Sigmoid colon (tissue), 7 donors: ENCODE measurements around the gene PAK5. TPM values are rescaled to one million over a fixed set of nuclear protein-coding genes. Genes with fewer than 3 reads are reported as not detected.

Source experiments
- DNase-seq: peaks from one replicate; pipeline ENCODE4 v3.0.0-alpha.2; 2019
- H3K27ac ChIP-seq, 4 donors: fragments of 200-600 bp; sonication (generic); one replicate each; pipeline ENCODE4 v1.5.1; 2016 to 2019; ENCODE audit warnings: mild to moderate bottlenecking in 1 of 4
- H3K27me3 ChIP-seq, 3 donors: fragments of 200-600 bp; sonication (generic); one replicate each; pipeline ENCODE4 v1.5.1; 2019; ENCODE audit warnings: mild to moderate bottlenecking in 1 of 3
- H3K36me3 ChIP-seq, 4 donors: fragments of 200-600 bp; sonication (generic); one replicate each; pipeline ENCODE4 v1.5.1; 2016 to 2019
- H3K4me1 ChIP-seq, 4 donors: fragments of 200-600 bp; sonication (generic); one replicate each; pipeline ENCODE4 v1.5.1; 2017 to 2019
- H3K4me3 ChIP-seq, 4 donors: fragments of 200-600 bp; sonication (generic); one replicate each; pipeline ENCODE4 v1.5.1; 2017 to 2019; ENCODE audit warnings: mild to moderate bottlenecking in 2 of 4, moderate library complexity in 1 of 4
- H3K9me3 ChIP-seq, 4 donors: fragments of 200-600 bp in 3 of 4; sonication (generic) in 3 of 4; one replicate each; pipeline versions ENCODE4 v1.5.1 to v1.6.1; 2013 to 2019
- CTCF ChIP-seq, 4 experiments: fragments of 450-650 bp in 3 of 4; fragments of 200-600 bp in 1 of 4; IDR thresholded peaks; one replicate each; pipeline ENCODE4 v1.5.1; 2016 to 2019; ENCODE audit warnings: antibody characterized with exemption in 4 of 4, mild to moderate bottlenecking in 3 of 4, moderate library complexity in 2 of 4
- EP300 ChIP-seq, 4 donors: sonication (generic); formaldehyde crosslinking; IDR thresholded peaks; one replicate each; pipeline ENCODE4 v1.6.1; 2017; ENCODE audit warnings: antibody characterized with exemption in 4 of 4
- POLR2A ChIP-seq, 2 donors: fragments of 450-650 bp; IDR thresholded peaks; one replicate each; pipeline ENCODE4 v1.6.1; 2016; ENCODE audit warnings: antibody characterized with exemption in 2 of 2, mild to moderate bottlenecking in 2 of 2, moderate library complexity in 2 of 2
- POLR2AphosphoS5 ChIP-seq, 4 donors: sonication (generic); formaldehyde crosslinking; IDR thresholded peaks; one replicate each; pipeline ENCODE4 v1.6.1; 2017; ENCODE audit warnings: antibody characterized with exemption in 4 of 4
- WGBS, 2 donors: extraction: QIAGEN DNeasy Blood & Tissue Kit; methylation state at CpG; one replicate each; pipeline ENCODE4 v1.1.7; 2013; 5-methylcytosine and 5-hydroxymethylcytosine counted together
- intact Hi-C: fragments of 100-400 bp; cut with DNase I; formaldehyde crosslinking; loops from one replicate; pipeline ENCODE4 v1.15.1; 2023
- polyA plus RNA-seq, 3 donors: library from polyadenylated mRNA; stranded (reverse); fragments of 200-250 nt; gene quantifications; one replicate each; pipeline ENCODE4 v1.2.3, GENCODE V29; 2013
- total RNA-seq, 4 donors: library from RNA; depleted of rRNA; stranded (reverse); fragments of >200 nt; gene quantifications; one replicate each; pipeline ENCODE4 v1.1.0, GENCODE V29; 2016
- donor health status: healthy with polysubstance abuse.
- donor health status: Bipolar disorder and iron deficiency.
- donor health status: healthy.

PAK5 gene
- total and polyA plus RNA-seq, 7 donors, result 0.03 to 0.36 (median 0.16) TPM; not detected in 2

GRCh38 chr20:9551808-9552550, 286.9 kb downstream of the PAK5 start:
- no peaks in the 10 kb centered on the region for H3K9me3 ChIP-seq
- TF ChIP-seq POLR2AphosphoS5 (IDR thresholded peaks at IDR 0.05) (no peak), CTCF (IDR thresholded peaks at IDR 0.05) (no peak), POLR2A (IDR thresholded peaks at IDR 0.05) (no peak)
- DNase-seq, result no peak
- H3K4me1 ChIP-seq, result no peaks in the 10 kb centered on the region
- no peak overlapping the region for H3K27ac ChIP-seq
- intact Hi-C loops, result no loop called here
- no peak overlapping the region for H3K4me3 ChIP-seq
- no peaks in the 10 kb centered on the region for H3K27me3 ChIP-seq
- 45 to 70% methylated on average over 4 of the region's 4 CpGs for WGBS, 2 donors
- H3K36me3 ChIP-seq, result no peaks in the 10 kb centered on the region

DNA sequence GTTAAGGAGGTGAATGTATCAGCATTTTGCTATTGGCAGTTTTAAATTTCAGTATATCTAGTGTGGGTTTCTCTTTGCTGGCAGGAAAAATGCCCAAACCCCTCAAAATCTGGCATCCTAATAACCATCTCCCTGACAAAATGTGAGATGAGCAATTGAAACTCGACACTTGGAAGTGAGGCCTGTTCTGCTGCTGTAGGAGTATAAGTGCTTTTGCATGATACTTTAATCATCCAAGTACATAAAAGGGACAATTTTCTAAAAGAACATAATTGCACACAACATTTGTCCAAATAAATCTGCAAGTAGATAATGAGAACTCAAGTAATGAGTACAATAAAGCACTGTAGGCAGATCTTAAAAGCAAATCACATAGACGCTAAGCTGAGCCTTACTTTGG, 288.0 kb downstream of the PAK5 start:
- Histone ChIP-seq H3K9me3 (no peaks in the 10 kb centered on the region), H3K27me3 (no peaks in the 10 kb centered on the region), H3K27ac (no peak overlapping the region), H3K4me3 (no peak overlapping the region), H3K4me1 (no peaks in the 10 kb centered on the region), H3K36me3 (no peaks in the 10 kb centered on the region)
- intact Hi-C loops, result no loop called here
- WGBS, 2 donors, result 75 to 80% methylated on average over 2 of the region's 2 CpGs
- DNase-seq, result no peak
- no peak for TF ChIP-seq CTCF (IDR thresholded peaks at IDR 0.05)

DNA sequence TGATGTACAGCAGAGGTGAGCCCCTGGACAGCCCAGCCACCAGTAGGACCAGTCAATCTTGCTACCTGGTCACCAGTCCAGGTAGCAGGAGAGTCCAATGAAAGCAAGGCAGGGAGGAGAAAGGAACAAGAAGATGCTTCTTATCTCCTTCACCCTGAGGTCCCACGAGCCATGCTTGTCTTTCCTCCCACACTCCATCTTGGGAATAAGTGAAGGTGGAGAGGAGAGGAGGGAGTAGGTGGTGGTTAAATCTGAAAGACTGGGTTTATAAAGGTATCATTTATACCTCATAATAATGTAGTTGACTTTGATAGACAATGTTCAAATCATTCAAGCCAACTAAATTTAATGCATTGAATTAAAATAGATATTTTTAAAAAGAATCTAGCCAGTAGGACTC, 288.6 kb downstream of the PAK5 start:
- no peak for DNase-seq
- Histone ChIP-seq H3K36me3 (no peaks in the 10 kb centered on the region), H3K4me3 (no peak overlapping the region), H3K4me1 (no peaks in the 10 kb centered on the region), H3K27ac (no peak overlapping the region), H3K9me3 (no peaks in the 10 kb centered on the region), H3K27me3 (no peaks in the 10 kb centered on the region)
- TF ChIP-seq EP300 (IDR thresholded peaks at IDR 0.05), result no peak
- TF ChIP-seq CTCF (IDR thresholded peaks at IDR 0.05), result no peak
- no peak for TF ChIP-seq POLR2AphosphoS5 (IDR thresholded peaks at IDR 0.05)
- TF ChIP-seq POLR2A (IDR thresholded peaks at IDR 0.05), result no peak
- intact Hi-C loops, result no loop called here
- WGBS, 2 donors, result 69 to 84% methylated on average over 1 of the region's 1 CpG

DNA sequence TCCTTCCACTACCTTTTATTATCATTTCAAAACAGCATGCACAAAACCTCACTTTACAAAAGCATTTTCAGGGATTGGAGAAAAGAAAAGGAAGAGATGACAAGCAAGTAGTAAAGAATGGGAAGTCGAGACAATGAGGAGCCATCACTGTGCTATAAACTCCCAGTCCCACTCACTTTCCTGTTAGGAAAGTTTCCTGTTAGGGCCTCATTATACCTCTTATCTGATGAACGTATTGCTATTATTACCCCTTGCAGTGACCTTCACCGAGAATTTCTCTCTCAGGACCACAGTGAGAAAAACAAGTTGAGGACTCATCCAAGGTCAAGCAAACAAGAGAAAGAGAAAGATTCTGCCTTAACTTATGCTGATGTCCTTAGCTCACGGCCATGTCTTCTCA, 295.7 kb downstream of the PAK5 start:
- Histone ChIP-seq H3K27ac (no peak overlapping the region), H3K36me3 (no peaks in the 10 kb centered on the region), H3K9me3 (no peaks in the 10 kb centered on the region), H3K27me3 (no peaks in the 10 kb centered on the region), H3K4me3 (no peak overlapping the region), H3K4me1 (no peaks in the 10 kb centered on the region)
- no peak for TF ChIP-seq POLR2AphosphoS5 (IDR thresholded peaks at IDR 0.05)
- no peak for TF ChIP-seq EP300 (IDR thresholded peaks at IDR 0.05)
- no peak for TF ChIP-seq CTCF (IDR thresholded peaks at IDR 0.05)
- no peak for TF ChIP-seq POLR2A (IDR thresholded peaks at IDR 0.05)
- intact Hi-C loops, result no loop called here
- no peak for DNase-seq
- 32 to 33% methylated on average over 4 of the region's 4 CpGs for WGBS, 2 donors

DNA sequence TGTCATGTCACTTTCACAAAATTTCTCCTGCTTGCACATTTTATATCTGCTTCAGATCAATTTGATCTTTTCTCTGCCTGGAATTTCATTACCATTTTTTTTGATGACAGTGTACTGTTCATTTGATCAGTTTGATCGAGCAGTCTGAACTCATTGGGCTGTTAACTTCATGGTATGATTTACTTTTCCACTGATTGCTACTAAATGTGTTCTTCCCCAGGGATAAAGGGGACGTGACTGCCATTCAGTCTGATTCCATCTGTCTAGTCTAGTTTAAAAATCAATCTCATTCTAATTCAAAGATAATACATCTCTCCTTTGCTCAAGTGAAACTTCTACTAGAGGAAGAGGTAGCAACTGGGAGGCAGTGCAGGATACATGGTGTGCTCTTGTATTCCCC, 303.4 kb downstream of the PAK5 start:
- intact Hi-C loops, result no loop called here
- Histone ChIP-seq H3K36me3 (no peaks in the 10 kb centered on the region), H3K27me3 (no peaks in the 10 kb centered on the region), H3K4me3 (no peak overlapping the region), H3K4me1 (no peaks in the 10 kb centered on the region), H3K27ac (no peak overlapping the region), H3K9me3 (no peaks in the 10 kb centered on the region)
- no peak for TF ChIP-seq EP300 (IDR thresholded peaks at IDR 0.05)
- no peak for TF ChIP-seq POLR2AphosphoS5 (IDR thresholded peaks at IDR 0.05)
- TF ChIP-seq CTCF (IDR thresholded peaks at IDR 0.05), result no peak
- TF ChIP-seq POLR2A (IDR thresholded peaks at IDR 0.05), result no peak
- DNase-seq, result no peak
- WGBS, 2 donors, result 73 to 87% methylated on average over 2 of the region's 2 CpGs
